Activated T-helper 1 cell treated with anti-CD3 and anti-CD28 coated beads, Interleukin-2, amount 50 U/mL, for 16 hours (primary cell): ENCODE measurements around the gene CCDC127.

Source experiments
- DNase-seq, 2 donors: peaks; one replicate each; pipeline ENCODE4 v3.0.0-alpha.2; 2020; ENCODE audit warnings: low read depth in 1 of 2, low spot score in 1 of 2

CCDC127 gene

GRCh38 chr5:191036-191948 is 26.7 kb downstream of the CCDC127 start, which contains the start of gene LRRC14B:
Gene LRRC14B, plus strand, starts transcription at chr5:191495. Its CDS starts 44 bp downstream, at chr5:191539.
- DNase-seq = no peak

- no peak for DNase-seq
Measured at GRCh38 chr5:190366-191035, 27.5 kb downstream of the CCDC127 start.

DNA sequence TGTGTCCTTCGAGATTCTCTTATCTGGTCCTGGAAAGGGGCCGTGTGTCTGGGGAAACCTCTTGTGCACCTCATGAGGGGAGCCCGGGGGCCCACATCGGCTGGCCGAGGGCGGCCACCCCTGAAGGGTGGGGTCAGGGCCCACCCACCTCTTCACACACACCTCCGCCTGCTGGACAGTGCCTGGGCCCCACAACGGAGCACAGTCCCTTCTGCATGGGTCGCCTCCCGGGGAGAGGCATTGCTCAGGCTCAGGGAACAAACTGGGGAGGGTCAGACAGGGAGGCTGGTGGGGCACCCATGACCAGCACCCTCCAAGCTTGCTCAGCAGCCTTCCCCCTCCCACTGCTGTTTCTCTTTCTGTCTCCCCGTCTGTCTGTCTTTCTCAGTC is 28.0 kb downstream of the CCDC127 start:
- no peak for DNase-seq

- no peak for DNase-seq
Measured at GRCh38 chr5:189486-189885, 28.5 kb downstream of the CCDC127 start.

DNA sequence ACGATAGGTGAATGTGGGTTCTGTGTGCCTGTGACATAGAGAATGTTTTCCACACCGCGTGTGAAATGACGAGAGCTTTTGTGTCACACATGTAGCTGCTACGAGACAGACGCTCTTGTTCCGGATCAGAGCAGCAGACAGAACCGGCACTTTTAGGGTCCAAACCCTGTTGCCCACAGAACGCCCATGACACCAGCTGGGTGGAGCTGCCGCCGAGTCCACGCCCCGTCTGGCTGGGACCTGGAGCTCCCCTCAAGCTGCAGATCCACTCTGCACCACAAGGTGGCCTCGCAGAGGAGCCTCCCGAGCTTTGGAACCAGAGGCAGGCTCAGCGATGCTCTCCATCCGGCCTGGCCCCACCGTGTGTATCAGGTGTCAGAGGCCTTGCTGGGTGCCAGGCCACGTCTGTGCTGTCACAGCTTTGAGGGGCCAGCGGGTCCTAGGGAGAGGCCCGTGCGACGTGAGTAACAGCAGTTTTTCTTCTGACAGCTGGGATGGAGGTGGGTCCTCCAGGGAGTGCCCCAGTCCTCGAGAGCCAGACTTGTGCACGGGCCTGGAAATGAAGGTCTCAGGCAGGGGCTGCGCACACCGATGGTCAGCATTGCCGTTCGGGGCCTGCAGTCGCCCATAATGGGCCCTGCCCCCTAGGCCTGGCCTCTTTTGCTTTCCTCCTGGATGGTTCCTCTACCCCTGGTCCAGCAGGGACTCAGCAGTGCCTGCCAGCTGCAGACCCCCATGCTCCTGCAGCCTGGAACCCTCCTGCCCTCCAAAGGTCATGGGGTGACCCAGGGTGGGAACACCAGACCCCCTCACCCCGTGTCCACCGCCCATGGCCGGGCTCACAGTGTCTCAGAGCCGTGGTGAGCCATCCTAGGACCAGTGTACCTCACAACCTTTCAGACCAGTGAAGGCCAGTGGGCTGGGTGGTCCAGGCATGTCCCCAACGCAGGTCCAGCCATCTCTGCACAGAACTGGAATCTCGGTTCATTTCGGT is 29.2 kb downstream of the CCDC127 start:
- DNase-seq = peak; percentile 68 to 75

DNA sequence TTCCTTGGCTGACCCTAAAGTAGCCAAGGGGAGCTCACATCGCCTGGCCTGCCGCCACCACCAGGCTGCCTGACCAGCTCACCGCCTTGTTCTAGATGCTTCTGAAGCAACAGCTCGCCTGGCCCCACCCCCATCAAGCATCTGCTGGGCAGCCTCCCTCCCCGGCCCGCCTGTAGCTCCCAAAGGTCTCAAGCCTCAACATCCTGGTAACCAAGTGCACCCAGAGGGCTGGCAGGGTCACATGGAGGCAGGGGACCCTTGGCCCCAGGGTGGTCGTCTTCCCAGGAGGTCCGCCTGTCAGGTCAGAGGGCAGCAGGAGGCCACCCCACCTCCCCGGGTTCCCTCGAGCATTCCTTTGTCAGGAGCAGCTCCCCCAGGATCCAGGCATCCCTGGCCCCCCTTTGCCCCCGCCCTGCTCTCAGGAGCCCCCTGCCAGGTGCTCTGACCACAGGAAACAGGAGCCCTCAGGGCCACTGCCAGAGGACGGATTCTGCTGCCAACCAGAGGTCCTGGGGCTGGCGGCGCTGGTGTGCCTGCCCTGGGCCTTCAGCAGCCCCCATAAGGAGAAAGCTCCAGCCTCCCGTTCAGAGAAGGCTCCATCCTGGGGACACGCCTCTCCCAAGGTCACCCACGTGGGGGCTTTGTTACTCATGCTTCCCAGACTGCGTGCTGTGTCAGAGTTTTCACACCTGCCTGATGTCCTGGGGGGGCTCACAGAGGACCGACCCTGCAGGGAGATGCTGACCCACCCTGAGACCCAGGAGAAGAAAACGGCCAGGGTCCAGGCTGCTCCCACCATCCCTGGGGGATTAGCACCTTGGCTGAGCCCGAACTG is 30.1 kb downstream of the CCDC127 start:
- DNase-seq = no peak

DNA sequence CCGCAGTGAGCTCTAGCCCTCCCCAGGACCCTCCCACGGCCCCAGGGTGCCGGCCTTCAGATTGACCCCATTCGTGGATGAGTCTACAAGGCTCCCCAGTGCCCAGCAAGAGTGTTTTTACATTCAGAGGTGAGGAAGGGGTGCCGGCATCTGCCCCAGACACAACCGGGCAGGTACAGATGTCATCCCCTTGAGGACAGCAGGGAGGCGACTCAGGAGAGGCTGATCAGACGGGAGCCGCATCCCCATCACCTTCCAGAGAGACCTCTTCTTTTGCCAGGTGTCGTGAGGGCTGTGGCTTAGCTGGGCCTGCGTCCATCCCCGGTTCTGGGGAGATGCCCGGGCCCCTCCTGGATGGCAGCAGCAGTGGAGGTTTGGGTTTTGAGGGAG is 30.9 kb downstream of the CCDC127 start:
- no peak for DNase-seq

- no peak for DNase-seq
Measured at GRCh38 chr5:186091-187041, 31.6 kb downstream of the CCDC127 start.

- DNase-seq = no peak
Measured at GRCh38 chr5:185095-186070, 32.6 kb downstream of the CCDC127 start.

DNA sequence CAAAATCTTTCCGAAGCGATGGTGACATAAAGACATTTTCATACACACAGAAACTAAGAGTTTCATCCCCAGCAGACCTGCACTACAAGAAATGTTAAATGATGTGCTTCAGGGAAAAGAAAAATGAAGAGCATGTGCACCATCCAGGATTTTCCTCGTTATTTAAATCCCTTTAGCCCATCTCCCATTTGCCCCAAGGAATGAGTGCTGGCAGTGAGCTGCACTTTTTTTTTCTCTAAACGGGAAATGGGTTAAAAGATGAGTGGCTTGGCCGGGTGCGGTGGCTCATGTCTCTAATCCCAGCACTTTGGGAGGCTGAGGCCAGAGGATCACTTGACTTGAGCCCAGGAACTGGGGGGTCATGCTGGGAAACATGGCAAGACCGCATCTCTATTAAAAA is 33.5 kb downstream of the CCDC127 start:
- DNase-seq = no peak

DNA sequence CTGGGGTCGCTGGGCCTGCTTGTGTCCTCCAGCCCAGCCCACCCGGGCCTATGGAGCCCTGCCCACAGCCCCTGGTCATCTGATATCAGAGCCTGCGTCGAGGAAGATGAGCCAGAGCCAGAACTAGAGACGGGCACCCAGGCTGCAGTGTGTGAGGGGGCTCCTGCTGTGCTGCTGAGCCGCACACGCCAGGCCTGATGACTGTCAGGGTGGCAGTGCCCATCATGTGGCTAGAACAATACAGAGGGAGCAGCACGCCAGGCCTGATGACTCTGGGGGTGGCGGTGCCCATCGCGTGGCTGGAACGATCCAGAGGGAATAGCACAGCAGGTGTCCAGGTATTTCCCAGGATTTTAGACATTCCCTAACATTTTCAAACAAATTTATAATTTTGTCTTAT is 35.8 kb downstream of the CCDC127 start:
- no peak for DNase-seq

DNA sequence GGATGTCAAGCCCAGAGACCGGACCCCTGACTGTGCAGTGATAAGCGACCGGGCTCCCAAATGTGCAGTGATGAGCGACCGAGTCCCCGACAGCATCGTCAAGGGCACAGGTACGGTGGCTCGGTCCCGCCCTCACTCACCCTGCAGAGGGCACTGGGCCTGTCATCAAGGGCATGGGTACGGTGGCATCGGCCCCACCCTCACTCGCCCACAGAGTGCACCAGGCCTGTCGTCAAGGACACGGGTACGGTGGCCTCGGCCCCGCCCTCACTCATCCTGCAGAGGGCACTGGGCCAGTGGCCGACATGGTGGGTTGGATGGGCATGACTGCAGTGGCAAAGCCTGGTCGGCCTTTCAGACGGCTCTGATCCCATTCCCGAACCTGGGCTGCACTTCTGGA is 36.4 kb downstream of the CCDC127 start:
- DNase-seq = no peak

- DNase-seq = no peak
Measured at GRCh38 chr5:181160-181559, 36.8 kb downstream of the CCDC127 start.

GRCh38 chr5:180286-180918 is 37.6 kb downstream of the CCDC127 start:
- no peak for DNase-seq

DNA sequence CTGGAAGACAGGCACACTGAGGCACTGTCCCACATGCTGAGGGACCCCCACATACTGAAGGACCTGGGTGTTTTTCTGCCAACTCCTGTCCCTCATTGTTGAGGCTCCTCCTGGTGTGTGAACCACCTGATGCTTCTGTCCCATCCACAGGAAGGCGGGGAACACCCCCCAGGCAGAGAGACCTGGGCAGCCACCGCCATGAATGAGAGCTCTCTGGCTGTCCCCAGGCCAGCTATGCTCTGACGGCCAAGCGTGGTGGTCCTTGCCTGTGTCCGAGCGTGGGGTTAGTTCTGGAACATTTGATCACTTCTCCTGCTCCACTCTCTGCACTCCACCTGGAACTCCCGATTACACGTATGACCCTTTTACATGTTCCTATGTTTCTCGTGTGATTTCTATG is 38.6 kb downstream of the CCDC127 start:
- no peak for DNase-seq

DNA sequence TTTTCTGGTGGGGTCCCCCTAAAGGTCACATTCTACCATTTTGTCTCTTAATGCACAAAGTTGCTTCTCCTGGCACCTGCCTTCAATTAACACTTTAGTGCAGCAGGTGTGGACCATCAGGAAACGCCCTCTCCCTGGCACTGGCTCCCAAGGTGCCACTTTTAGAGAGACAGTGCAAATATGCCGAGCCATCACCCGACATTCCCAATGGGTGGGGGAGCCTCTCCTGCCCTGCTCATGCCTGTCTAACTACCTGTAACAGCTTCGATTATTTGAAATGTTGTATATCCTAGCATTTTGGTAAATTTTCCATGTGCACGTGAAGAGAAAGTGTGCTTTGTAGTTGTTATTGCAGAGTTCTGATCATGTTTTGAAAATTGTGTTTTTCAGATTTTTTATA is 39.8 kb downstream of the CCDC127 start:
- DNase-seq = no peak

DNA sequence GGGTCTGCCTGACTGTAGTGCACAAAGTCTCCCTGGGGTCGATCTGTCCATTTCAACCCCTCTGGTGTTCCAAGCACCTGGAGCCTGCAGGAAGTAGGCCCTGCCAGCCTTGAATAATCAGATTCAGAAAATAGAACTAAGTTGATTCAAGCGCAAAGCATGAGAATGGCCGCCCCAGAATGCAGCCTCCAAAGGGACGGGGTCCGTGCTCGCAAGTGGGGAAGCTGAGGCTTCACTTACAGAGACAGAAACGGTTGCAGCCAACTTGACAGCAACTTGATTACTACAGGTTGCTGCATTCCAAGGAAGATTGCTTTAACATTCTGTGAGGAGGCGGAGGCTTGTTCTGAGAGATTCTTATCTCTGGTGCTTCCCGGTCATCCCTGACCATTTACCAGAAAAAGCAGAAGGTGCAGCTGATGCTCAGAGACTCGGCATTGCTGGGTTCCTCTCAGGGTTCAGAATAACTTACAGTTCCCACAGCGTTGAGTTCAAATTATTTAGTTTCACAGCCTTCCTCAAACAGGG is 41.6 kb downstream of the CCDC127 start:
- no peak for DNase-seq
